GM19324 (cell line): Measurements from ENCODE around the gene PC.

Source experiments
- ATAC-seq: cut with Tn5 transposase; IDR thresholded peaks from one replicate; pipeline ENCODE4 v1.9.1; 2021; ENCODE audit warnings: mild to moderate bottlenecking, moderate library complexity; ENCODE audit not compliant: unreplicated experiment, low FRiP score

Gene PC

GRCh38 chr11:66886671-66887221 lies 71.4 kb downstream of the PC start:
- no peak for ATAC-seq

- no peak for ATAC-seq
These were observed 72.2 kb downstream of the PC start for GRCh38 chr11:66885950-66886440.

- no peak for ATAC-seq
These were observed 72.7 kb downstream of the PC start for GRCh38 chr11:66885469-66885868.

GRCh38 chr11:66884443-66884842 lies 73.7 kb downstream of the PC start:
- ATAC-seq = no peak

- no peak for ATAC-seq
These were observed 74.9 kb downstream of the PC start for GRCh38 chr11:66883016-66883965.

- ATAC-seq = no peak
These were observed 75.6 kb downstream of the PC start for GRCh38 chr11:66882561-66883015.

- no peak for ATAC-seq
These were observed 76.2 kb downstream of the PC start for GRCh38 chr11:66881927-66882452.

GRCh38 chr11:66881451-66881835 lies 76.7 kb downstream of the PC start:
- ATAC-seq = no peak

GRCh38 chr11:66880496-66881450 lies 77.4 kb downstream of the PC start:
- no peak for ATAC-seq

- no peak for ATAC-seq
These were observed 78.2 kb downstream of the PC start for GRCh38 chr11:66879999-66880398.

GRCh38 chr11:66879583-66879982 lies 78.6 kb downstream of the PC start:
- no peak for ATAC-seq

GRCh38 chr11:66879000-66879399 lies 79.2 kb downstream of the PC start:
- ATAC-seq = no peak

- ATAC-seq = no peak
These were observed 79.7 kb downstream of the PC start for GRCh38 chr11:66878474-66878873.

- no peak for ATAC-seq
These were observed 80.4 kb downstream of the PC start for GRCh38 chr11:66877588-66878385.

- ATAC-seq = no peak
These were observed 82.8 kb downstream of the PC start for GRCh38 chr11:66875378-66875777.

- ATAC-seq = no peak
These were observed 84.0 kb downstream of the PC start for GRCh38 chr11:66874232-66874631.

- ATAC-seq = no peak
These were observed 86.7 kb downstream of the PC start for GRCh38 chr11:66871521-66871901.

GRCh38 chr11:66870616-66871520 lies 87.3 kb downstream of the PC start:
- no peak for ATAC-seq

GRCh38 chr11:66870131-66870530 lies 88.1 kb downstream of the PC start:
- no peak for ATAC-seq
